ENCODE data around the gene DOCK4.

DOCK4 gene

GRCh38 chr7:111770116-111770515 is 436.1 kb downstream of the DOCK4 start:
- DNase-seq (ENCODE audit: low read depth, low spot score), result no peak

- DNase-seq (ENCODE audit: low read depth, low spot score), result no peak
These were observed 440.2 kb downstream of the DOCK4 start for GRCh38 chr7:111765751-111766643.

- DNase-seq (ENCODE audit: low read depth, low spot score), result peak; percentile 71
These were observed 442.9 kb downstream of the DOCK4 start for GRCh38 chr7:111763221-111763801.

GRCh38 chr7:111762799-111763198 is 443.4 kb downstream of the DOCK4 start:
- no peak for DNase-seq (ENCODE audit: low read depth, low spot score)

- DNase-seq (ENCODE audit: low read depth, low spot score), result no peak
These were observed 444.0 kb downstream of the DOCK4 start for GRCh38 chr7:111762211-111762610.

DNA sequence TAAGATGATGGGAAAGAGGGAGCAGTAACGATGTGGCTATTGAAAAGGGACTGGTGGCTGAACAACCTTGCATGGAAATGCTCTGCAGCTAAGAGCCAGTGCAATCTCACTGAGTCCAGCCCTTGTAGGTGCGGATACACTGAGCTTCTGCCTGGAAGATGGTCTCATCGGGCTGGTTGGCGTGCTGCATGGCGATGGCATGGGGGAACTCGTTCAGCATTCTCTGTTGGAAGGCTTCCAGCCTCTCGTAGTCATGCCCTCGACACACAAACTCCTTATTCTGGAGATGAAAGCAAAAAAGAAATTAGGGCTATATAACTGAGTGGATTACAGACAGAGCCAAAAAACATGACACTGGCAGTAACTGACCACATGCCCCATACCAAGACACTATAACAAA is 446.2 kb downstream of the DOCK4 start:
- no peak for DNase-seq (ENCODE audit: low read depth, low spot score)

- DNase-seq (ENCODE audit: low read depth, low spot score), result no peak
These were observed 447.9 kb downstream of the DOCK4 start for GRCh38 chr7:111758332-111758731.

GRCh38 chr7:111756687-111757178 is 449.5 kb downstream of the DOCK4 start:
- peak; percentile 65 for DNase-seq (ENCODE audit: low read depth, low spot score)

DNA sequence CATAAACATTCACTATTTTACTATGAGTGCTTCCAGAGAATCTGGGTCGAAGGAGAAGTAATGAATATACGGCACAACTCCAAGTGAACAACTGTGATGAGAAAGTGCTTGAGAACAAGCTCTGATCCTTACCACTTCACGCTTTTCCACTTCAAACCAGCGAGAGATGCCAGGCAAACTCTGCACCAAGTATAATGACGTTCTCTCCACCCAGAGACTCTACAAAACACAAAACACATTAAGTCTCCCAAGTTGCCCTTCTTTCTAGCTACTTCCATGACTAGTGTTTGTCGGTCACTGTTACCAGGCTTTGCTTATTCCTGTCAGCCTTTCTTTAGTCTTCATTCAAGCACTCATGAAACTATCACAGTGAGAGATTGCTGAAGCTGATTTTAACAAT is 450.8 kb downstream of the DOCK4 start:
- no peak for DNase-seq (ENCODE audit: low read depth, low spot score)

DNA sequence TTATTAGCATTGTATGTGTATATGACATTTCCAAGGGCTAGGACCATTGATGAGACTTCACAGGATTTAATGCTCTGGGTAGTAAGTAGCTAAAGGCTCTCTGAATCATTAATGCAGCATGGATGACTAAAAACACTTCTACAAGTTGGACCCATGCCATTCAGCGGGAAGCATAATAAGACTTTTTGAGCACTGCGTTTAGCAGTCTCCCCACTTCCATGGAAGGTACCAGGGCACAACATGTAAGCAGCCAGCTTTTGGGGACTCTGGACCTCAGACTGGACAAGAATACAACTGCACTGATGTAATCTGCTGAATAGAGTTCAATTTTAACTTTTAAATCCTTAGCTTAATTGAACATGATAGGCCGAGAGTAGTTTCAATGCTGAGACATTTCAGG is 452.2 kb downstream of the DOCK4 start:
- DNase-seq (ENCODE audit: low read depth, low spot score), result peak; percentile 61

GRCh38 chr7:111752022-111752582 is 454.1 kb downstream of the DOCK4 start:
- DNase-seq (ENCODE audit: low read depth, low spot score), result peak; percentile 67

DNA sequence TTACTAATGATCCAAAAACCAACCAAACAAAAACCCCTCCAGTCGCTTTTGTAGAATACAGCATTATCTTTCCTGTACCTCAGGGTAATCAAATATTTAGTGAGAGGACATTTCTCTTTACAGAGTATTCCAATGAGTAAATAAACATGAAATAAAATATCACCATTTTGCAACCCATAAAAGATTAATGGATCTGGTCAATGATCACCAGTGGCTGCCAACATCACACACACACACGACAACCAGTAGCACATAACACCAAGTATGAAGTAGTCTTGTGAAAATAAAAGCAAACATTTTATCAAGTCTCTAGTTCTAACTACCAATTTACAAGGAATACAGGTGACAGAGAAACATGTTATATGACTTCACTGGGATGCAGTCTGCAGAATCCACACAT is 455.3 kb downstream of the DOCK4 start:
- DNase-seq (ENCODE audit: low read depth, low spot score), result no peak

DNA sequence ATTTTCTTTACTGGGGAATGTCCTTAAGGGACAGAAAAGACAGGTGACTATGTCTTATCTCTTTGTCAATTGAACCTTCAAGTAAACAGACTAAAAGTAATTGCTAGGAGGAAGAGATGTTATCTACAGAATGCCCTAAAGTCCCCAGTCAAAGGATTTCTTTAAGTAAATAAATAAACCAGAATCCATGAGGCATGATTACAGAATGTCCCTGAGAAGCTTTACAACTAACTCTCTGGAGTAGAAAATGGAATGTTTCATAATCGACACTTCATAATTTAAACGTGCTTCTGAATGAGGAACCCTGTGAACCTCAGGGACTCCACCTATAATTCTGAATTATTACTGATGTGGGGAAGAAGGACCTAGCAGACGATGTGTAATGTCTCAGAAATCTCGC is 456.0 kb downstream of the DOCK4 start:
- DNase-seq (ENCODE audit: low read depth, low spot score), result no peak

- DNase-seq (ENCODE audit: low read depth, low spot score), result no peak
These were observed 456.6 kb downstream of the DOCK4 start for GRCh38 chr7:111749625-111750024.

DNA sequence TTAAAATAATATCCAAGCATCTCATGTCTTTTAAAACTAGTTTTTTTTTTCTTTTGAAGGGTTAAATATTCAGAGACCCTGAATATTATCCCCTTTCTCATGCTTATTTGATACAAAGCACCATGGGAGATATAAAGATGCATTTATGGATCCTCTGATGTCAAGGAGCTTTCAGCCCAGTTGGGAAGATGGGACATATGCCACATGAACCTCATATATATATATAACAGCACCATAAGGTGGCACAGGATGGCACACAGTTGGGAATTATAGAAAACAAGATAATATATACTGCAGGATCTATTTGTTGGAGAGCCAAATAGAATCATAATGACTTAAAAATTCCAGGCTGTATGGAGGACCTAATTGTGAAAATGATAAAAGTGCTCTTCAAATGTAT is 458.5 kb downstream of the DOCK4 start:
- DNase-seq (ENCODE audit: low read depth, low spot score), result no peak

- DNase-seq (ENCODE audit: low read depth, low spot score), result no peak
These were observed 459.2 kb downstream of the DOCK4 start for GRCh38 chr7:111746950-111747349.

GRCh38 chr7:111744501-111745155 is 461.6 kb downstream of the DOCK4 start:
- DNase-seq (ENCODE audit: low read depth, low spot score), result peak; percentile 29

GRCh38 chr7:111743244-111743847 is 462.9 kb downstream of the DOCK4 start:
- DNase-seq (ENCODE audit: low read depth, low spot score), result no peak

DNA sequence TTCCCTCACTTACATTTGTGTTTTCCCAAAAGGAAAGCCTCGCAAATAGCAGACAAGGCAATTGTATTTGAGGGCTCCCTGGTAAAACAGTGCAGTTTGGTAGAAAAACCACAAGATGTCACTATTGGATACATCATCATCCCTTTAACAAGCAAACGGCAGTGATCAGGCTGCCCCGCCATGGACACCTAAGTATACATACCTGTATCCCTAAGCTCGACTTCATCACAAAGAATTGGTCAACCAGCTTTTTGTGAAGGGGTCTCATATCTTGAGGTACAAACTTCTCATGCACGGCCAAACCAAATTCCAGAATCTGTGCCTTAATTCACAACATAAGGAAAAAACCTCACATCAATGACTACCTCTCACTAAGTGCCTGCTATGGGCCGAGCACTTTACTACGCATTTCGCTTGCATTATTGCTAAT is 464.4 kb downstream of the DOCK4 start:
- DNase-seq (ENCODE audit: low read depth, low spot score), result peak; percentile 82

- DNase-seq (ENCODE audit: low read depth, low spot score), result no peak
These were observed 465.3 kb downstream of the DOCK4 start for GRCh38 chr7:111740942-111741341.

DNA sequence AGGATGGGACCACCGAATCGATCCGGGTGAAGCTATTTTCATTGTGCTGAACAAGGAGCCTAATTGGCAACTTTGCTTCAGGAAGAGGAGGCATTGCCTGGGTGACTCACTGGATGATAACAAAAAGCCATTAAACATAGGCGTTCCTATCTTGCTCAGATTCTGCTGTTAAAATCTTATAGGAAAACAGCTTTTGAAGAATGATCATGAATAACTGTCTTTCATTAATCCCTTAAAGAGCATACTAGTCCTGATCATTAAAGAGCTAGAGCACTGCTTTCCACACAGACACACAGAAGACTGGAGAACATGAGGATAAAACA is 469.7 kb downstream of the DOCK4 start:
- DNase-seq (ENCODE audit: low read depth, low spot score), result no peak
